Hepatocyte (in vitro differentiated cells): ENCODE measurements around the gene KIF1C.

Experiments used
- CTCF ChIP-seq: fragments of 200-600 bp; sonication (generic); IDR thresholded peaks from 2 replicates; pipeline ENCODE4 v1.5.1; 2016; ENCODE audit warnings: antibody characterized with exemption, mild to moderate bottlenecking; ENCODE audit not compliant: poor library complexity
- EZH2 ChIP-seq: fragments of 200-600 bp; sonication (generic); IDR thresholded peaks from 2 replicates; pipeline ENCODE4 v1.6.1; 2016; ENCODE audit warnings: antibody characterized with exemption, mild to moderate bottlenecking, borderline replicate concordance

DNA sequence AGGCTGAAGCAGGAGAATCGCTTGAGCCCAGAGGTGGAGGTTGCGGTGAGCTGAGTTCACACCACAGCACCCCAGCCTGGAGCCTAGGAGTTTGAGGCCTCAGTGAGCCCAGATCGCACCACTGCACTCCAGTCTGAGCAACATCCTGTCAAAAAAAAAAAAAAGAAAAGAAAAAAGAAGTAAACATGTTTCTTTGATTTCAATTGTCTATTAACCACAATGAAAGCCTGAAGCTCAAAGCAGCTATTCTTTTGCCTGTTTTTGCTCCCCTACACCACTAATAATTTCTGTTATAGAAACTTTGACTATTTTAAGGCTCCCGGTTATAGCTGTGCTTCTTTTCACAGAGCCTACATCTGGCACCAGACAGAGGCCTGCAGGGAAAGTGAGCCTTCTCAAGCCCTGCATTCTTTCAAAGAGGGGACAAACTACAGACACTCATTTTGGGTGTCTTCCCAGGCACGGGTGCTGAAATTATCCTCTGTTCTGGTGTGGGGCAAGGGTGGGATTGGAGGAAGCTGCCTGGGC lies 51.6 kb downstream of the KIF1C start:
- TF ChIP-seq CTCF: no peak
- TF ChIP-seq EZH2: no peak
